HG03432 (cell line): ENCODE measurements around the gene KIF26A.

Source experiments
- ATAC-seq: cut with Tn5 transposase; IDR thresholded peaks from one replicate; pipeline ENCODE4 v1.9.1; 2021; ENCODE audit warnings: mild to moderate bottlenecking, moderate library complexity; ENCODE audit not compliant: unreplicated experiment

The KIF26A gene

DNA sequence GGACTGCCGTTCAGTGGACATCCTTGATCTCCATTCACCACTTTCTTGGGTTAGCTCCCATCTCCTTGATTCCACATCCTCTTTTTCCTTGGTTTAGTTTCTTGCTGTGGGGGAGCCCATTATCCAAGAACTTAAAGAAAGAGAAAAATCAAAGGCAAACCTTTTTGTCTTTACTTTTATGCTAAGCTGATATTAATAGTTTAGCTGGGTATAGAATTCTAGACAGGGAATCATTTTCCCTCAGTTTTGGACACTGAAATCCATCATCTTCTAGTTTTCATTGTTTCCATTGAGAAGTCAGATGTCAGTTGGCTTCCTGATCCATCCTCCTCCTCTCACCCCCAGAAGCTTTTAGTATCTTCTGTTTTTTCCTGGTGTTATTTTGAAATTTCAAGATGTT, 8.8 kb upstream of the KIF26A start:
- ATAC-seq = no peak

- ATAC-seq = no peak
Observed at GRCh38 chr14:104130974-104131651, 7.3 kb upstream of the KIF26A start.

GRCh38 chr14:104131968-104132732, 6.2 kb upstream of the KIF26A start:
- no peak for ATAC-seq

- no peak for ATAC-seq
Observed at GRCh38 chr14:104132981-104133380, 5.4 kb upstream of the KIF26A start.

DNA sequence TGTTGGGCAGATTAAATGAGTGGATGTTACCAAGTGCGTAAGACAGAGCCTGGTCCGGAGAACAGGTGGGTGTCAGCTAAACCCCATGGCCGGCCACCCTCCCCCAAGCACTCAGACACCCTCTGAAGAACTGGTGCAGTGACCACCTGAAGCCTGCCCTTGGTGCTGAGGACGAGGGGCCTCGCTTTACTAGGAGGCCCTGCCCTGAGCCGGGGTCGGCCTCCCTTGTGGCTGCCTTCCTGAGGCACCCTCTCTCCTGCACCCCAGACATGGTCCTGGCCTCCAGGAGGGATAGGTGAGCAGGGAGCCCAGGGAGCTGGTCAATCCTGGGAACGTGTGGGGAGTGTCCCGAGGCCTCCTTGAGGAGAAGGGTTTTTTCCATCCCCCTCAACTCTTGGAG, 4.9 kb upstream of the KIF26A start:
- no peak for ATAC-seq

DNA sequence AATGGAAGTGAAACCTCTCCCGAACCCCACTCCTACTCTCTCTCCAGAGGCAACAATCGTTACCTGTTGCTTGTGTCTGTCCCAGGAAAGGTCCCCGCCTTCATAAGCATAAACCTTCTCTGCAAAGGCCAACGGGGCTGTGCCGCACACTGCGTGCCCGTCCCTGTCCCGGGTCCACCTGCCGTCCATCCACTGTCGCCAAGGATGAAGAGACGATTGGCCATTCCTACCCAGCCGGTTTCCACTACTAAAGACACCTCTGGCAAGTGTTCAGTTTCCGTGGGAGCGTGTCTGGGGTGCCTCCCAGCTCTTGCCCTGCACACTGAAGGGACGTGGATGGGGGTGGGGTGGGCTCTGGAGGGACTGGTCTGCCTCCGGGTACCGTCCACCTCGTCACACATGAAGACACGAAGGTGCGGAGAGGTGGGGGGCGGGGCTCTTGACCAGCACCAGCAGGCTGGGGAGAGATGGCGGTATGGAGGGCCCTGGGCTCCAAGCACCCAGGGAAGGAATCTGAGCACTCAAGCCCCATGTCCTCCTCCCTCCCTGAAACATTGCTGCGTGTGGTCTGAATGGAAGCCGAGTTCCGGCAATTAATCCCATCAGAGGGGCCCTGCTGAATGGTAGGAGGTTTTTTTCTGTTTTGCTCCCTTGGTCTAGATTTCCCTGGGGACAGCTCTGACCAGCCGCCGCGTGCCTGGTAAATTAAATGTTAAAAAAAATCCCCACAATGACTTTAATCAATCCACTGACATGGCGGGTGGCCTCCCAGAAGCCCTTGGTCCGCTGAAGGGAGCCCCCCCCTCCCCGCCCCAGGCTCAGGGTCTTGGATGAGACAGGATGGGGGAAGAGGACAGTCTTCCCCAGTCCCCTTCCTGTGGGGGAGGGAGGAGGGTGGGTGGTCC, 4.1 kb upstream of the KIF26A start:
- no peak for ATAC-seq

DNA sequence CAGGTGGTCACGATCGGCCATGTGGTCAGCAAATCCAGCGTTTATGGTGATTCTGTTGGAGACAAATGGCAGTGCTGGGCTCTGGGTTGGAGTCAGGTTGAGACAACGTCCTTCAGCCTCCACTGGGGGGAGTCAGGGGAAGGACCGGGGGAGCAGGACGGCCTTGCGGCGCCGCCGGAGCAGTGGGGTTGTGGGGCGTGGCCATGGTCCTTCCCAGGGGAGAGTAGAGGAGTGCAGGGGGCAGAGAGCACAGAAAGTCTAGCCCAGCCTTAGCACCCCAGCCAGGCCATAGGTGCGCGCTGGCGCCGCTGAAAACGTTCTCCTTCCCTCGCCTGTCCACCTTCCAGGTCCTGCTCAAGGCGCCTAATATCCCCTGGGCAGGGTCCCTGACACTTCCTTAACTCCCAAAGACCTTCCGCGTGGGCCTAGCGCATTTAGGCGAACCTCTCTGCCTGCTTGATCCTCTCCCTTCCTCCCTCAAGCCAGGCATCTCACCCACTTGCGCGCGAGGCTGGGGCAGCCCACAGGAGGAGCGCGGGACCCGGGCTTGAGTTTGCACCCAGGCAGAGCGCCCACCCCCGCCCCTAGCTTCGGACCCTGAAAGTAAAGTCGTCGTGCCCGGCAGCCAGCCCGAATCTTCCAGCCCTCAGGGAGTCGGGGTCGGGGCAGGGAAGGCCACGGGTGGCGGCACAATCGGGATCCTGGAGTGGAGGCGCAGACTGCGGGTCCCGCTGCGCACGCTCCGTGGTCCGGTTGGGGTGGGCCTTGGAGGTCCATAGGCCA, 3.1 kb upstream of the KIF26A start:
- no peak for ATAC-seq

GRCh38 chr14:104135904-104136471, 2.4 kb upstream of the KIF26A start:
- ATAC-seq = no peak

DNA sequence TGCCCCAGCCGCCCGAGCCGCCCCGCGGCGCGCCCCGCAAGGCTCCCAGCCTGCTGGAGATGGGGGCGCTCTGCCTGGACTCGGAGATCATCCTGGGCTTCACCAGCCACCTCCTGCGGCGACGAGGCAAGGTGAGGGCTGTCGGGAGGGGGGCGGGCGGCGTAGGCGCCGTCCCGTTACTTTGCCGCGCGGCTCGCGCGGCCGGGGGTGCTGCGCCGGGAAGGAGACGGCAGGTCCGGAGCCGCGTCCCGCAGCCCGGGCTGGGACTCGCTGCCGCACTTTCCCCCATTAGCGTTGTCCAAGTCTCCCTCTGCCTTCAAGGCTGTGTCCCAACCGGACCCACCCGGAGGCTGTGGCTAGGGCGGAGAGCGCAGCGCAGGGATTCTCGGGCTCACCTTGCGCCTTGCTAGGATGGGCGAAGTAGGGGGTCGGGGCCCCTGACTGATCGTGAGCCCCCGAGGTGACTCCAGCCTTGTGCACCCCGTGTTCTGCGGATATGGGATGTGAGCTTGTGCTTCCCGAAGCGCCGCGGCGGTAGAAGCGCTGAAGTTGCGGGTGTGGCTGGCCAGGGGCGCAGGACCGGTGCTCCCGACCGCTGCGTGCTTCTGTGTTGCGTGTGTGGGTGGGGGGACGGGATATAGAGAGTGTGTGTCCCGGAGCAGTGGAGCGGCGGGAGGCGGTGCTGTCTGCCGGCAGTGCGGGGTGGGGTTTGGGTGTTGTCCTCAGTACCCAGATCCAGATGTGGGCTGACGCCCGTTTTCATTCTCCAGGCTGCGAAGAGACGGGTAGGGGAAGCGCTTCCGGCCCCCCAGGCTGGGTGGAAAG, 1.7 kb upstream of the KIF26A start:
- no peak for ATAC-seq

DNA sequence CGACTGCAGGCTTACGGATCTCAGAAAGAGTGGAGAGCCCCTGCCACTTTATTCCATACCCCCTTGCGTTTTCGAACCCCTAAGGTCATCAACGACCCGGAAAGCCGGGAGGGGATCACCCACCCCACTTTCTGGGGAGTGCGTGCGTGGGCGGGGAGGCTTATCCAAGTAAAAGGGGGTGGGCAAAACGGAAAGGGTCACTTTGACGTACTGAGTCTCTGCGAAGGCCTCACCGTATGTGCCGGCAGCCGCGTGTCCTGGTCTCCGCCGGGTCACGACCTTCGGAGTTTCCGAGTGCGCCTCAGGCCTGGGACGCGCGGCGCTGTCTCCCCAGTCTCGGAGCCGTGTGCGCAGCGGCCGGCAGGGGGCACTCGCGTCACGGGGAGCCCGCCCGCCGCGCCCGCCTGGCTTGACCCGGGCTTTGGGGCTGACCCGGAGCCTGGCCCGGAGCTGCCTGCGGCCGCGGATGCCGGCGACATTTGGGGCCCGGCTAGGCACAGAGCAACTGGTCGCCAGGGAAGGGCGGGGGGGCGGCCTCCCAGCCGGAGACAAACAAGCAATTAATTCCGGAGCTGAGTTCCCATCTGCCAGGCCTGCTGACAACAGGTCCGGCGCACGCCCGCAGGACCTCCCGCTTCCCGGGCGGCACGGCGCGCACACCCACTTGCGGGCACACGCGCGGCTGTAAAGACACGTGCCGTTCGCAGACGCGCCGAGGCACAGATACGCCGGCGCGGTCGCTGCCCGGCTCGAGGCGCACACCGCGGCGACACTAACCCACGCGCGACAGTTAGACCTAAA, 890 bp upstream of the KIF26A start:
- peak; percentile 57 for ATAC-seq

- no peak for ATAC-seq
Observed at GRCh38 chr14:104138718-104139459, 502 bp downstream of the KIF26A start.

DNA sequence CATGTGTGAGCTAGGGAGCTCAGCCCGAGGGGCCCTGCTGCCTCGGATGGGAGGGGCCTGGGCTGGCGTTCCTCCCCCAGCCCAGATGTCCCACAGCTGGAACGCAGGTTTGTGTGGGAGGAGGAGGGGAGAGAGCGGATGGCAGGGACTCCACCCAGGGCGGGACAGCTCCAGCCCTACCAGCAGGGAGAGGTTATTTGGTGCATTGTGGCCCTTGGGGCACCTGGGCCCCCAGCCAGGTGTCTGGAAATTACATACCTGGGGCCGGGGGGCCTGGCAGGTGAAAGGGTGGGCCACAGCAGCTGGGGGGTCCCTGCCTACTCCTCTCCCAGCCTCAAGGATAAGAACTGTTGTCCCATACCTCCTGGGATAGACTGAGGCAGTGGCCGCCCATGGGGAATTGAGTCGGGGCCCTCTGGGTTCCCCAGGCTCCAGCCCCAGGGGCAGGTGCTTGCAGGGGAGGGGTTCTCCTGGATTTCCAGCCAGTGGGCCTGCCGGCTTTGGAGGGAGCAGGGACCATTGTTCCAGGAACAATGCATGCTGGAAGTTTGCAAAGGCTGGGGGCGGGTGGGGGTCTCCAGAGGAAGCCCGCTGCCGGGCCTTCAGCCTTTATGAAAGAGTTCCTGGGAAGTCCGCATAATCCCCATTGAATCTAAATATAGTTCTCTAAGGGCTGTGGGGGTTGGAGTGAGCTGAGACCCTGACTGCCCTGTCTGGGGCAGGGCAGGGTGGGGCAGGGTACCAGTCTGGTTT, 1.2 kb downstream of the KIF26A start:
- ATAC-seq = no peak

- no peak for ATAC-seq
Observed at GRCh38 chr14:104140213-104140462, 1.8 kb downstream of the KIF26A start.

- ATAC-seq = no peak
Observed at GRCh38 chr14:104140463-104141331, 2.3 kb downstream of the KIF26A start.

- no peak for ATAC-seq
Observed at GRCh38 chr14:104141621-104142091, 3.3 kb downstream of the KIF26A start.

GRCh38 chr14:104142136-104142945, 4.0 kb downstream of the KIF26A start:
- ATAC-seq = no peak
